Adrenal gland (tissue), 5 donors: Measurements from ENCODE around the gene DCBLD1.
"Not testable (repeated sequence)": the region's sequence is repeated elsewhere in the genome, so short reads cannot be mapped to it uniquely, and the experiment has no call there.

ENCODE experiments used
- POLR2A ChIP-seq, 2 donors: fragments of 450-650 bp; IDR thresholded peaks; one replicate each; pipeline ENCODE4 v1.6.1; 2017; ENCODE audit warnings: antibody characterized with exemption in 2 of 2, mild to moderate bottlenecking in 2 of 2, moderate library complexity in 1 of 2
- TF ChIP-seq, protein P1 (sequence below), 6 experiments: fragments of 450-650 bp in 4 of 6; fragments of 200-600 bp in 2 of 6; sonication (generic) in 1 of 6; IDR thresholded peaks; 1 replicate in 5 of 6; 2 replicates in 1 of 6; pipeline versions ENCODE4 v1.5.1 to v1.8.0; 2016 to 2021; ENCODE audit warnings: antibody characterized with exemption in 6 of 6, mild to moderate bottlenecking in 2 of 6, moderate library complexity in 1 of 6
- donor health status: DM: no; HTN: no; CAD: no.

GRCh38 chr6:117442313-117442712 lies 40.2 kb upstream of the DCBLD1 start:
- TF ChIP-seq, protein P1, sequence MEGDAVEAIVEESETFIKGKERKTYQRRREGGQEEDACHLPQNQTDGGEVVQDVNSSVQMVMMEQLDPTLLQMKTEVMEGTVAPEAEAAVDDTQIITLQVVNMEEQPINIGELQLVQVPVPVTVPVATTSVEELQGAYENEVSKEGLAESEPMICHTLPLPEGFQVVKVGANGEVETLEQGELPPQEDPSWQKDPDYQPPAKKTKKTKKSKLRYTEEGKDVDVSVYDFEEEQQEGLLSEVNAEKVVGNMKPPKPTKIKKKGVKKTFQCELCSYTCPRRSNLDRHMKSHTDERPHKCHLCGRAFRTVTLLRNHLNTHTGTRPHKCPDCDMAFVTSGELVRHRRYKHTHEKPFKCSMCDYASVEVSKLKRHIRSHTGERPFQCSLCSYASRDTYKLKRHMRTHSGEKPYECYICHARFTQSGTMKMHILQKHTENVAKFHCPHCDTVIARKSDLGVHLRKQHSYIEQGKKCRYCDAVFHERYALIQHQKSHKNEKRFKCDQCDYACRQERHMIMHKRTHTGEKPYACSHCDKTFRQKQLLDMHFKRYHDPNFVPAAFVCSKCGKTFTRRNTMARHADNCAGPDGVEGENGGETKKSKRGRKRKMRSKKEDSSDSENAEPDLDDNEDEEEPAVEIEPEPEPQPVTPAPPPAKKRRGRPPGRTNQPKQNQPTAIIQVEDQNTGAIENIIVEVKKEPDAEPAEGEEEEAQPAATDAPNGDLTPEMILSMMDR (IDR thresholded peaks at IDR 0.05), result not testable (repeated sequence)
- TF ChIP-seq POLR2A (IDR thresholded peaks at IDR 0.05), result not testable (repeated sequence)
